Naive thymus-derived CD4-positive, alpha-beta T cell (primary cell): ENCODE results near the gene CACNG8. TPM values are rescaled to one million over a fixed set of nuclear protein-coding genes. Genes with fewer than 3 reads are reported as not detected.
"Not testable (repeated sequence)": the region's sequence is repeated elsewhere in the genome, so short reads cannot be mapped to it uniquely, and the experiment has no call there.

ENCODE experiments used
- ATAC-seq: fragments of 150-1000 bp; cut with Tn5 transposase; 2 replicates; pipeline ENCODE4 v1.10.0; 2021; ENCODE audit warnings: mild to moderate bottlenecking, moderate library complexity
- CTCF ChIA-PET: fragments of 350-600 bp; sonication (Branson Sonifier 250); formaldehyde crosslinking; loops from one replicate; lab custom pipeline; 2021; ENCODE audit warnings: antibody characterized with exemption; lab: Charles Lee
- POLR2A ChIA-PET: fragments of 350-600 bp; sonication (Branson Sonifier 250); formaldehyde crosslinking; loops from one replicate; lab custom pipeline; 2021; ENCODE audit warnings: antibody characterized with exemption, inconsistent platforms; lab: Charles Lee
- DNase-seq, 9 donors: peaks; one replicate each; pipeline versions ENCODE4 v3.0.0 to v3.0.0-alpha.2; 2020 to 2022; ENCODE audit warnings: mixed read lengths in 1 of 9
- H3K27ac ChIP-seq: one replicate; pipeline ENCODE4 v1.7.0; 2013; ENCODE audit warnings: mild to moderate bottlenecking, low read depth, low read length, moderate library complexity
- H3K27me3 ChIP-seq, 2 donors: one replicate each; pipeline ENCODE4 v1.7.0; 2013; ENCODE audit warnings: low read length in 2 of 2, mild to moderate bottlenecking in 2 of 2, moderate library complexity in 2 of 2; ENCODE audit not compliant: control insufficient read depth in 2 of 2, insufficient read depth in 2 of 2
- H3K36me3 ChIP-seq, 3 experiments: 1 replicate in 2 of 3; 2 replicates in 1 of 3; pipeline ENCODE4 v1.7.0; 2013; ENCODE audit warnings: low read length in 3 of 3, mild to moderate bottlenecking in 3 of 3, moderate library complexity in 1 of 3; ENCODE audit not compliant: insufficient read depth in 3 of 3, control insufficient read depth in 2 of 3
- H3K4me1 ChIP-seq, 2 donors: one replicate each; pipeline ENCODE4 v1.7.0; 2013; ENCODE audit warnings: low read length in 2 of 2, mild to moderate bottlenecking in 2 of 2, moderate library complexity in 1 of 2; ENCODE audit not compliant: control insufficient read depth in 2 of 2, insufficient read depth in 2 of 2
- H3K4me3 ChIP-seq: 2 replicates; pipeline ENCODE4 v1.7.0; 2013; ENCODE audit warnings: mild to moderate bottlenecking, low read length
- H3K9me3 ChIP-seq, 3 experiments: 1 replicate in 2 of 3; 2 replicates in 1 of 3; pipeline ENCODE4 v1.7.0; 2013; ENCODE audit warnings: low read length in 3 of 3; ENCODE audit not compliant: control insufficient read depth in 2 of 3
- H3K27ac Mint-ChIP-seq, 9 donors: one replicate each; pipeline ENCODE4 v1.8.0; 2020 to 2022; ENCODE audit warnings: mixed read lengths in 9 of 9, mild to moderate bottlenecking in 8 of 9, moderate library complexity in 5 of 9, inconsistent platforms in 2 of 9
- H3K27me3 Mint-ChIP-seq, 5 donors: one replicate each; pipeline ENCODE4 v1.8.0; 2021 to 2022; ENCODE audit warnings: mixed read lengths in 5 of 5, mild to moderate bottlenecking in 1 of 5
- H3K36me3 Mint-ChIP-seq, 5 donors: one replicate each; pipeline ENCODE4 v1.8.0; 2020 to 2022; ENCODE audit warnings: mixed read lengths in 5 of 5, mild to moderate bottlenecking in 3 of 5, inconsistent platforms in 1 of 5
- H3K4me1 Mint-ChIP-seq, 7 donors: one replicate each; pipeline ENCODE4 v1.8.0; 2020 to 2022; ENCODE audit warnings: mixed read lengths in 7 of 7, mild to moderate bottlenecking in 3 of 7, inconsistent platforms in 1 of 7
- H3K4me3 Mint-ChIP-seq, 10 donors: one replicate each; pipeline ENCODE4 v1.8.0; 2020 to 2022; ENCODE audit warnings: mild to moderate bottlenecking in 10 of 10, mixed read lengths in 10 of 10, moderate library complexity in 6 of 10, inconsistent platforms in 2 of 10
- H3K9me3 Mint-ChIP-seq, 11 donors: one replicate each; pipeline ENCODE4 v1.8.0; 2020 to 2022; ENCODE audit warnings: mixed read lengths in 11 of 11, mild to moderate bottlenecking in 4 of 11, inconsistent platforms in 1 of 11, moderate library complexity in 1 of 11
- intact Hi-C, 2 donors: fragments of 100-400 bp; cut with micrococcal nuclease; formaldehyde crosslinking; loops; one replicate each; pipeline ENCODE4 v1.15.1; 2023
- polyA plus RNA-seq, 2 donors: library from polyadenylated mRNA; unstranded; fragments of 300-500 nt; fragmentation: Illumina TruSeq; gene quantifications; one replicate each; pipeline ENCODE4 v1.2.3, GENCODE V29; 2021
- total RNA-seq, 6 experiments: library from RNA in 5 of 6; stranded (reverse) in 5 of 6; gene quantifications; 1 replicate in 5 of 6; 2 replicates in 1 of 6; pipeline ENCODE4 v1.2.3 and lab custom pipeline; 2021 to 2026

Gene CACNG8
- total and polyA plus RNA-seq, 7 experiments from 2014 or later: 0.24 to 0.34 TPM; not detected in 5

DNA sequence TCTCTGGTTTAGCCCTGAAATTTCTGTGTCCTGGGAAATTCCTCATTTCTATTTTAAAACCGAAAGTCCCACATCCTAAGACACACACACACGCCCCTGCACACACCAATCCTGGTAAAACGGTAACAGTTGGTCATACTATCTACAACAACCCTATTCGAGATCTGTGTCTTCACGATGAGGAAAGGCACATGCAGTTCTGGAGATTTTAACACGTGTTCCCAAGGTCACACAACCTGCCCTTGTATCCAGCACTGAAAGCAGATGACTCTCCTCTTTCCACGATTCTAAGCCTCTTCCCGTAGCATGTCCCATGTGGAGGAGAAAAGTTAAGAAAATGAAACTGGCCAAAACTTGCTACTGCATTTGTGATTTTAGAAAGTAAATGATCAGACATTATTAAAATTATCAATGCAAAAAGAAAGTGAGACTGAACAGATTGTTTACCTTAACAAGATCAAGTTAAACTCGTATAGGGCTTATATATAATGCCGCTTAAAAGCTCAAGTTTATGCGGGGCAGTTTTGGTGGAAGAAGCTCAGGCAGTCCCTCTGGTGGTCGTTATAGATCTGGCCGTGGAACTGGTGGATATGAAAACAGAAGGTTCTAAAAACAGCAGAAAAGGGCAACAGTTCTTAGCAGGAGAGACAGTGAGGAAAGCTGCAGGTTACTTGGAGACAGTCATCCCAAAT, 68.3 kb downstream of the CACNG8 start:
- no peaks in the 10 kb centered on the region for H3K4me1 ChIP-seq
- H3K9me3 Mint-ChIP-seq: no peaks in the 10 kb centered on the region
- no peak overlapping the region for H3K4me3 ChIP-seq
- ATAC-seq (no peak), DNase-seq (no peak)
- no peak overlapping the region for H3K27ac Mint-ChIP-seq
- peaks cover 6 to 38% (median 30%) of the 10 kb centered on the region in 5 donors for H3K27me3 Mint-ChIP-seq
- H3K36me3 ChIP-seq: no peaks in the 10 kb centered on the region
- no peaks in the 10 kb centered on the region for H3K36me3 Mint-ChIP-seq
- H3K27me3 ChIP-seq: no peaks in the 10 kb centered on the region
- no peaks in the 10 kb centered on the region for H3K9me3 ChIP-seq
- no peak overlapping the region for H3K4me3 Mint-ChIP-seq
- POLR2A ChIA-PET: no interaction called here
- intact Hi-C loops: loop anchor here in 1 of 2 donors (1.0 to 5.0 kb wide), 3 partner anchors 238 to 834 kb away; no protein-coding TSS in a partner anchor
- H3K27ac ChIP-seq: no peak overlapping the region
- CTCF ChIA-PET: interaction anchor here (2.4 kb wide), 1 partner anchor 238 kb away, joined by 10 read pairs; no protein-coding TSS in a partner anchor
- H3K4me1 Mint-ChIP-seq: peaks cover 0 to 8% (median 0%) of the 10 kb centered on the region in 7 donors

DNA sequence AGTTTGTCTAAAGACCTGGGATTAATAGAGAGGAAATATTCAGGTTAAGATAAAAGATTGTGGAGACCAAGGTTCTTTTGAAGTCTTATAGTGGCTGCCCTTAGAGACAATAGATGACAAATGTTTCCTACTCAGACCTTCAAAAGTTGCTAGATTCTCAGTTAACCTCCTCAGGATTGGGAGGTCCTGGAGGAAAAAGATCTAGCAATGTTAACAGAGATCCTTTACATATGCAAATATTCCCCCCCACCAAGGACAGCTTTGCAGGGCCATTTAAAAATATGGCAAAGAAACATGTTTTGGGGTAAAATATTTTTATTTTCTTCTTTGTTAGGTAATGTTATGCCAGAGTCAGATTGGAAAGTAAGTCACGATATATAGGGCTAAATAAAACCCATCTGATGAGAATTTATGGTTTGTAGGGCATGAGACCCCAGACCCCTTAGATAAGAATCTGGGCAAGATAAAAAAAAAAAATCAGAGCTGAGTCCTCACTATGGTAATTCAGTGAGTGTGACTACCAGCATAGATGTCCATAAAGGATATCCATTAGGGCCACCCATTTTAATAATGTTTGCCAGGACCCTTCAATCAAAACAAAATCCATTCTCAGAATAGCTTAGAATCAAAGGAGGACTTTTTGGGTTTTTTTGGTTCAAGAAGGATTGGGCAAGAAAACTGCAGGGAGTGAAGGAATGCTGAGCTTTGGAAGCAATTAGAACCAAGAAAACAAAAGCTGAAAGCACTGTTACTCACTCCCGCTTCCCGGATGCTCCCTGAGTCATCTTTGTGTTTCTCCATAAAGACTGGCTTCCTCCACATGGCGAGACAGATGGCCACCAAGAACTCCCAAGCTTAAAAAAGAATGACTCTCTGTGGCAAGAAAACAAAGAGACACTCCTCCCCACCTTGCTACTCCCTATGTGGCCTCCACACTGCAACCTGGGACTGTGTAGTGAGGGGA, 72.8 kb downstream of the CACNG8 start:
- Histone ChIP-seq H3K36me3 (no peaks in the 10 kb centered on the region), H3K4me3 (no peak overlapping the region), H3K27me3 (no peaks in the 10 kb centered on the region), H3K27ac (no peak overlapping the region), H3K4me1 (no peaks in the 10 kb centered on the region), H3K9me3 (no peaks in the 10 kb centered on the region)
- no peak for ATAC-seq
- Mint-ChIP-seq H3K9me3 (peaks cover 0 to 2% (median 0%) of the 10 kb centered on the region in 11 donors), H3K4me1 (peaks cover 0 to 5% (median 0%) of the 10 kb centered on the region in 7 donors), H3K4me3 (no peak overlapping the region), H3K27ac (no peak overlapping the region), H3K27me3 (peaks cover 2 to 32% (median 25%) of the 10 kb centered on the region in 5 donors), H3K36me3 (no peaks in the 10 kb centered on the region)
- POLR2A ChIA-PET: no interaction called here
- intact Hi-C loops: no loop called here
- no peak for DNase-seq
- CTCF ChIA-PET: interaction anchor here (0.6 to 1.6 kb wide), 4 partner anchors 12 to 1550 kb away, joined by 3 to 4 read pairs (median 3); no protein-coding TSS in a partner anchor

DNA sequence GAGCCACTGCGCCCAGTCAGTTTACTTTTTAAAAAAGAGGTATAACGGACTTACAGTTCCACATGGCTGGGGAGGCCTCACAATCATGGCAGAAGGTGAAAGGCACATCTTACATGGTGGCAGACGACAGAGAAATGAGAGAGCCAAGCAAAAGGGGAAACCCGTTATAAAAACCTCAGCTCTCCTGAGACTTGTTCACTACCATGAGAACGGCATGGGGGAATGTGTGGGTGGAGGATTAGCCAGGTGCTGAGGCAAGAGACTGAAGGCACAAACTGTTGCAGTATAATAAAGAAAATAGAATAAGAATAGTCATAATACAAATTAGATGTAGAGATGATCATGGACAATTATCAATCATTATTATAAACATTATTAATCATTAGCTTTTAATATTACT, 73.8 kb downstream of the CACNG8 start:
- ATAC-seq, H3K9me3 Mint-ChIP-seq, H3K36me3 ChIP-seq, H3K9me3 ChIP-seq, H3K4me3 ChIP-seq, H3K27me3 ChIP-seq, CTCF ChIA-PET, H3K4me3 Mint-ChIP-seq, POLR2A ChIA-PET, DNase-seq, H3K4me1 ChIP-seq, H3K27ac Mint-ChIP-seq, H3K4me1 Mint-ChIP-seq, intact Hi-C loops, H3K27ac ChIP-seq, H3K36me3 Mint-ChIP-seq: not testable (repeated sequence)
- H3K27me3 Mint-ChIP-seq: peaks cover 2 to 27% (median 16%) of the 10 kb centered on the region in 5 donors

Other genes with a start within 250 kb of the CACNG8 start
- 10 to 100 TPM in 1 of 5 experiments, 1 to 10 TPM in 1, under 1 TPM in 1, not detected in 2; 0.14 to 16.1 (median 1.8) TPM for gene NLRP12, start 138.6 kb upstream of the CACNG8 start, total RNA-seq
- not detected for gene NLRP12, start 138.6 kb upstream of the CACNG8 start, polyA plus RNA-seq
- gene MYADM, start 95.1 kb upstream of the CACNG8 start, total RNA-seq: 100 to 1,000 TPM in 3 of 5 experiments, 10 to 100 TPM in 2; 51.5 to 524 (median 116) TPM
- gene MYADM, start 95.1 kb upstream of the CACNG8 start, polyA plus RNA-seq: 10 to 100 TPM; 60.6 to 61.3 TPM
- gene PRKCG, start 80.7 kb upstream of the CACNG8 start, total RNA-seq: 1 to 10 TPM in 2 of 5 experiments, not detected in 3; 1.6 to 2.4 TPM
- under 1 TPM in 1 of 2 donors, not detected in 1; 0.05 TPM for gene PRKCG, start 80.7 kb upstream of the CACNG8 start, polyA plus RNA-seq
- not detected for gene CACNG7, start 53.7 kb upstream of the CACNG8 start, total RNA-seq
- gene CACNG7, start 53.7 kb upstream of the CACNG8 start, polyA plus RNA-seq: not detected
- 1 to 10 TPM in 1 of 5 experiments, under 1 TPM in 1, not detected in 3; 0.42 to 1.9 TPM for gene CACNG6, start 28.7 kb downstream of the CACNG8 start, total RNA-seq
- gene CACNG6, start 28.7 kb downstream of the CACNG8 start, polyA plus RNA-seq: not detected
- 1 to 10 TPM in 2 of 5 experiments, not detected in 3; 1.7 to 2.1 TPM for gene VSTM1, start 101.0 kb downstream of the CACNG8 start, total RNA-seq
- not detected for gene VSTM1, start 101.0 kb downstream of the CACNG8 start, polyA plus RNA-seq
- not detected for gene TARM1, start 118.4 kb downstream of the CACNG8 start, total RNA-seq
- gene TARM1, start 118.4 kb downstream of the CACNG8 start, polyA plus RNA-seq: not detected
- gene OSCAR, start 137.9 kb downstream of the CACNG8 start, total RNA-seq: 10 to 100 TPM in 1 of 5 experiments, 1 to 10 TPM in 1, under 1 TPM in 3; 0.19 to 44.6 (median 0.51) TPM
- under 1 TPM in 1 of 2 donors, not detected in 1; 0.13 TPM for gene OSCAR, start 137.9 kb downstream of the CACNG8 start, polyA plus RNA-seq
- 100 to 1,000 TPM in 3 of 5 experiments, 10 to 100 TPM in 2; 64.4 to 127 (median 117) TPM for gene NDUFA3, start 139.9 kb downstream of the CACNG8 start, total RNA-seq
- gene NDUFA3, start 139.9 kb downstream of the CACNG8 start, polyA plus RNA-seq: 100 to 1,000 TPM; 333 to 490 TPM
- 10 to 100 TPM; 13.4 to 46.5 (median 14.6) TPM for gene TFPT, start 152.7 kb downstream of the CACNG8 start, total RNA-seq
- 10 to 100 TPM; 15.2 to 21.6 TPM for gene TFPT, start 152.7 kb downstream of the CACNG8 start, polyA plus RNA-seq
- gene PRPF31, start 152.8 kb downstream of the CACNG8 start, total RNA-seq: 10 to 100 TPM; 51.8 to 82.1 (median 71.0) TPM
- gene PRPF31, start 152.8 kb downstream of the CACNG8 start, polyA plus RNA-seq: 10 to 100 TPM; 74.8 to 87.4 TPM
- 10 to 100 TPM; 38.0 to 84.6 (median 63.9) TPM for gene CNOT3, start 174.8 kb downstream of the CACNG8 start, total RNA-seq
- 10 to 100 TPM; 10.1 to 13.1 TPM for gene CNOT3, start 174.8 kb downstream of the CACNG8 start, polyA plus RNA-seq
- gene LENG1, start 196.8 kb downstream of the CACNG8 start, total RNA-seq: 10 to 100 TPM in 3 of 5 experiments, 1 to 10 TPM in 2; 7.1 to 20.4 (median 11.8) TPM
- 10 to 100 TPM; 11.9 to 13.5 TPM for gene LENG1, start 196.8 kb downstream of the CACNG8 start, polyA plus RNA-seq
- 1 to 10 TPM in 3 of 5 experiments, not detected in 2; 1.0 to 5.9 (median 1.2) TPM for gene TMC4, start 210.2 kb downstream of the CACNG8 start, total RNA-seq
- under 1 TPM in 1 of 2 donors, not detected in 1; 0.20 TPM for gene TMC4, start 210.2 kb downstream of the CACNG8 start, polyA plus RNA-seq
- 10 to 100 TPM; 25.8 to 79.4 (median 43.0) TPM for gene MBOAT7, start 226.6 kb downstream of the CACNG8 start, total RNA-seq
- 10 to 100 TPM; 11.3 to 18.9 TPM for gene MBOAT7, start 226.6 kb downstream of the CACNG8 start, polyA plus RNA-seq
- 10 to 100 TPM in 4 of 5 experiments, 1 to 10 TPM in 1; 9.5 to 24.2 (median 17.8) TPM for gene TSEN34, start 228.4 kb downstream of the CACNG8 start, total RNA-seq
- gene TSEN34, start 228.4 kb downstream of the CACNG8 start, polyA plus RNA-seq: 10 to 100 TPM; 29.5 to 48.7 TPM
- gene RPS9, start 237.9 kb downstream of the CACNG8 start, total RNA-seq: 1,000 to 10,000 TPM; 1,217 to 2,149 (median 1,306) TPM
- gene RPS9, start 237.9 kb downstream of the CACNG8 start, polyA plus RNA-seq: 1,000 to 10,000 TPM; 1,192 to 1,308 TPM